GM18909 (cell line): ENCODE data around the gene TAPT1.
"Not testable (repeated sequence)": the region's sequence is repeated elsewhere in the genome, so short reads cannot be mapped to it uniquely, and the experiment has no call there.

ENCODE experiments used
- ATAC-seq: cut with Tn5 transposase; IDR thresholded peaks from one replicate; pipeline ENCODE4 v1.9.1; 2021; ENCODE audit warnings: mild to moderate bottlenecking; ENCODE audit not compliant: unreplicated experiment, poor library complexity

Gene TAPT1

DNA sequence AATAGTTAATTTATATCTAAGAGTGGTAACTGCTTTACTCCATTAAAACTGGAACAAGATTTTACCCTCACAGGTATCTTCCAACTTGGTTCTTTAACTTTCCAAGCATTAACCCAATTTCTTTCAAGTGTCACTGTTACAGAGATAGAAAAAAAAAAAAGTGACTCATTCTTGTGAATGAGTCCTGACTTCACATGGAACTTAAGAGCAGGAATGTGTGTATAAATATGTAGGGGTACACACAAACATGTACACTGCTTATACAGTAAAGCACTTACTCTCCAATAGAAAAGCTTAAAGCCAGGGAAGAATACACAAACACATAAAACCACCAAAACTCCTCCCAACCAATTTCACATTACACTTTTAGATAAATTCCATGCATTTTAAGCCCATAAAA, 38.8 kb downstream of the TAPT1 start:
- no peak for ATAC-seq

DNA sequence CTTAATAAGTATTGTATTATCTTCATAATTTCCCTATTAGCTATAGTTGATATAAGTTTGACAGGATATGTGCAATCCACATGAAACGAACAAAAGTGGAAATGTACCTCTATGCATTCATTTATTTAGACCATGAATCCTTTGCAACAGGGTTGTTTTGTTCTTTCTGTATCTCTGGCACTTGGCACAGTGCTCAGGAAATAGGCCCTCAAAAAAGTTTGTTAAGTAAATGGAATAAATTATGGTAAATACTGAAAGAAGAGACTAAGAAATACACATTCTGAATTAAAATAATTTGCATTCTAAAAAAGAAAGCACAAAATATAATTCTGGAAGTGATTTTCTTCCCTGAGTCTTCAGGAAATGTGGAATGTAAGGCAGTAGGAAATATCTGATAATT, 39.3 kb downstream of the TAPT1 start:
- no peak for ATAC-seq

DNA sequence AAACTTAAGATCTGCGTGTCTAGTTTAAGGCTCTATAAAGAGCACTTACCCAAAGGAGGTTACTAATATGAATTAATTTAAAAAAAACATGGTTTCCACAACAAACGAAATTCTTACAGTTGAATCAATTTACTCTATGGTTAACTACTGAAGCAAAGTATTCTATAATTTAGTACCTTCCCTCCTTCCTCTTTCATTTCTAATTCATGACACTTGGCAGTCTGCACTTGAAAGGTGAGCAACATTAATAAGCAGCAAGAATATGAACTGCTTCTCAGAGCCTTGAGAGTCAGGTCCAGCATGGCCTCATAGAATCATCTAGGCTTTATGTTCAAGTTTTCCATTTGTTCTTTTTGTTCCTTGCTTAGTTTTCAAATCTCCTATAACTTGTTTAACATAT, 42.7 kb downstream of the TAPT1 start:
- ATAC-seq: no peak

DNA sequence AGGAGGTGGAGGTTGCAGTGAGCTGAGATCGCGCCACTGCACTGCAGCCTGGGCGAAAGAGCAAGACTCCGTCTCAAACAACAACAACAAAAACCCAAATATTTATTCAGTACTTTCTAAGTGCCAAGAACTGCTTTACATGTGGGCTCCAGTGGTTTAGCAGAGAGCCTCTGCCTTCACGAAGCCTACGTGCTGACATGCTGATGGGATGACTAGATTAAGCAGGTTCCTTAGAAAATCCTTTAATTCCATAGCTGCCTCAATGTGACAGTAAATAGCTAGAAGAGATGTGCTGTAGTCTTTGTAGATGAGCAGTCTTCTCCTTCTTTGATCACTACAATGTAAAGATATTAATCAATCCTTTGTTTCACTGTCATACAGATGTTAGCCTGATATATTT, 49.6 kb downstream of the TAPT1 start:
- ATAC-seq: no peak

GRCh38 chr4:16171831-16172230, 54.4 kb downstream of the TAPT1 start:
- ATAC-seq: no peak

- no peak for ATAC-seq
Observed at GRCh38 chr4:16169490-16169889, 56.8 kb downstream of the TAPT1 start.

DNA sequence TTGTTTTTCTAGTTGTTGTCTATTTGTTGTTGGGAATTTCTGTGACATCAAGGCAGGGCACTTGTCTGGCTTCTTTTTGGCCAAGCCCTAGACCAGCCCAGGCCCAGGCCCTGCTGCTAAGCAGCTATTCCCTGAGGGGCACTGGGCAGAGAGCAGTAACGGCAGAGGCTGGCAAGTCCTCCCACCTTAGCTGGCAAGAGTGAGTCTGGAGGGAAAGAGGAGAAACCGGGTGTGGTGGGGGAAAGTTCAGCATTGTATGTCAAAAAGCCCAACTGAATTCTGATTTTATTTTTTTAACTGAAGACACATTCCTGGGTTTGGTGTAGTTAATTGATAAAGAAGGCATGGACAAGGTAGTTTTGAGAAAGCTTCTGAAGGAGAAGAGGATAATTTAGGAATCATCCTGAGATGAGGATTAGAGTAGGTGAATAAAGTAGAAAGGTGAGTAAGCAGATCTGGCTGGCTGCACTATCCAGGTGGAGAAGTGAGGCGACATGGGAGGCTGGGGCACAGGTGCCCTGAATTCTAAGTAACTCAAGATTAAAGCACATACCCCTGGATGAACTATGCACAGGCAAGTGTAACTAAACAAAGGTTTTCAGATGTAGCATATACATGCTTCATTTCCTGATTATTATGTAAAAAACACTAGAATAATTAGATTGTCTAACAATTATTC, 57.4 kb downstream of the TAPT1 start:
- ATAC-seq: no peak

- ATAC-seq: no peak
Observed at GRCh38 chr4:16168144-16168543, 58.1 kb downstream of the TAPT1 start.

DNA sequence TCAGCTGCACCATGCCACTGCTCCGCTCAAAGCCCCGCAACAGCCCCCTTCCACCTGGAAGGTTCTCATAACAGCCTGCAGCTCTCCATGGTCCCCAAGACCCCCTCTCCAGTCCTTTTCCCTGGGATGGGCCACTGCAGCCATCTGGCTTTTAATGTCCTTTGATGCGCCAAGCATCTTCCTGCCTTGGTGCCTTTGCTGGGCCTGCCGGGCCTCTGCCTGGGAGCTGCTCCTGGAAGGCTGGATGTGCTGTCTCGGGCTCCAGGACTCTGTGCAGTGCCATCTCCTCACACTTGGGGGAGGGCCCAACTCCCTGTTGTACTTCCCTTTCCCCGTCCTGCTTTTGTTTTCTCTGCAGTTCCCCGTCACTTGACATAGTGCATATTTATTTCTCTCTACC, 60.3 kb downstream of the TAPT1 start:
- no peak for ATAC-seq

- no peak for ATAC-seq
Observed at GRCh38 chr4:16162891-16163290, 63.4 kb downstream of the TAPT1 start.

GRCh38 chr4:16161851-16162408, 64.3 kb downstream of the TAPT1 start:
- no peak for ATAC-seq

DNA sequence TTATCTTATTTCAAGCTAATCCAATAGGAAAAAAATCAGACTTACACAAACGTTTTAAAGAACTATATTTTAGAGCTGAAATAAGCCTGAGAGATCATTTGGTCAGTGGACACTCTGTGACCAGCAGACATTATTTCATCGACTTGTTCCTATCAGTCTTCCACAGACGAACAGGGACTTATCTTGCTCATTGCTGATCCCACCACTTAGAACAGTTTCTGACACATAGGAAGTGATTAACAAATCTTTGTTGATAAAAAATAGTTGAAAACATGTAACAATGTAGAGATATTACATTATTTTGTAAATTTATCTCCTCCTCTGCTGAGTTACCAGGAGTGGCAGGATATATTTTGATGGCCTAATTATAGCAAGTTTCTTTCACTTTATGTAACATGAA, 65.8 kb downstream of the TAPT1 start:
- no peak for ATAC-seq

- no peak for ATAC-seq
Observed at GRCh38 chr4:16159286-16159685, 67.0 kb downstream of the TAPT1 start.

GRCh38 chr4:16158504-16158852, 67.8 kb downstream of the TAPT1 start:
- ATAC-seq: no peak

DNA sequence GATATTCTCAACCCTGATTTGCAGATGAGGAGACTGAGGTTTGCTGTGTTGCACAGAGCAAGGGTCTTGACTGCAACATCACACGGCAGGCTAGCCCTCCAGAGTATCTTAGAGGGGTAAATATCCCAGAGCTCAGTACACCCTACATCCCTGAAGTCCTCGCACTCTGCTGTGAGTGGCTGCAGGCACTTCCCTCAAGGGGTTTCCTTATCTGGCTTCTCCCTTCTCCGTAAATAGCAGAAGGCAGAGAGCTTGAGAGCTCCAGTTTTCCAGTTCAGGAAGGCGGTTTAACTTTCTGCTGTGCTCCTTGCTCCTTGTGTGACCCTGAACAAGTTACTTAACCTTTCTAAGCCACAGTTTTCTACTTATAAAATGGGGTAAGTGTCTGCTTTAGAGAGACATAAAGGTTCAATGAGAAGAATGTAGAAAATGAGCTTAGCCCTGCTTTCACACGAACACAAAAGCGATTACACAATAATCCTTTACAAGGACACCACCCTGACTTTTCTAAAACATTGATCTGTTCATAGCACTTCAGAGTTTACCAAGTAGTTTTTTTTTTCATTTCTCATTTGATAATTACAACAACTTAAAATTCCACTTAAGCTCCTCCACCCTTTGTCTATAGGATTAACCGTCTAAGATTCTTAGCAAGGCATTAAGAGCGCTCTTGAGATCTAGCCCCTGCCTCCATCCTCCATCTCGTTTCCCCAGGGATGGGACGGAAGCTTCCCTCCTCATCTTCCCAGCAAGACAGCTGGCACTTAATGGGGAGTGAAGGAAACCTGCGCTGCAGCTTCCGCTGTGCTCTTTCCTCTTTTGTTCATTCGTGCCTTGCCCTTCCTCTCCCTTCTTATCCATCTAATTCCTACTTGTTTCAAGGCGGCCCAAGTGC, 68.4 kb downstream of the TAPT1 start:
- ATAC-seq: no peak

- no peak for ATAC-seq
Observed at GRCh38 chr4:16155528-16156169, 70.6 kb downstream of the TAPT1 start.

GRCh38 chr4:16154451-16154850, 71.8 kb downstream of the TAPT1 start:
- ATAC-seq: no peak

GRCh38 chr4:16150716-16151115, 75.6 kb downstream of the TAPT1 start:
- no peak for ATAC-seq

GRCh38 chr4:16144913-16145312, 81.4 kb downstream of the TAPT1 start:
- not testable (repeated sequence) for ATAC-seq

- ATAC-seq: no peak
Observed at GRCh38 chr4:16142598-16143310, 83.5 kb downstream of the TAPT1 start.

DNA sequence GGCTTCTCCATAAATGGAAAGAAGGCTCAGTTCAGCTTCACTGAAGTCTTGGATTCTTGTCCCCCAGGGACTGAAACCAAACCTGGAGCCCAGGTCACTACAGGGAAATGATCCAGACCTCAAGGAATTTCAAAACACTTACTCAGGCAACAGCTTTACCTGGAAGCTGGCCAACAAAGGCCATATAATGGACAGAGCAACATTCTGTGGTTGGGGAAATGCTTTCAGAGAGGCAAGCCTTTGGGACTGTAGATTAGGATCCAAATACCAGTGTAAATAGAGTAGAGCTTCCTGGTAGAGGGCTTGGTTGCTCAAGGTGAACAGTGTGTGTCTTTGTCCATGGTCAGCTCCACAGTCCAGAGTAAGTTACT, 85.4 kb downstream of the TAPT1 start:
- no peak for ATAC-seq
